NT2/D1 (cell line): ENCODE measurements around the gene MKLN1.

Experiments
- SUZ12 ChIP-seq: IDR thresholded peaks from 2 replicates; pipeline ENCODE4 v1.6.1; 2011; ENCODE audit not compliant: insufficient read length, insufficient read depth; ENCODE audit errors: extremely low read depth
- YY1 ChIP-seq: IDR thresholded peaks from 2 replicates; pipeline ENCODE4 v1.6.1; 2011; ENCODE audit not compliant: insufficient read length, insufficient read depth
- ZNF274 ChIP-seq: IDR thresholded peaks from 2 replicates; pipeline ENCODE4 v1.6.1; 2011; ENCODE audit warnings: mild to moderate bottlenecking, low read depth, low read length

DNA sequence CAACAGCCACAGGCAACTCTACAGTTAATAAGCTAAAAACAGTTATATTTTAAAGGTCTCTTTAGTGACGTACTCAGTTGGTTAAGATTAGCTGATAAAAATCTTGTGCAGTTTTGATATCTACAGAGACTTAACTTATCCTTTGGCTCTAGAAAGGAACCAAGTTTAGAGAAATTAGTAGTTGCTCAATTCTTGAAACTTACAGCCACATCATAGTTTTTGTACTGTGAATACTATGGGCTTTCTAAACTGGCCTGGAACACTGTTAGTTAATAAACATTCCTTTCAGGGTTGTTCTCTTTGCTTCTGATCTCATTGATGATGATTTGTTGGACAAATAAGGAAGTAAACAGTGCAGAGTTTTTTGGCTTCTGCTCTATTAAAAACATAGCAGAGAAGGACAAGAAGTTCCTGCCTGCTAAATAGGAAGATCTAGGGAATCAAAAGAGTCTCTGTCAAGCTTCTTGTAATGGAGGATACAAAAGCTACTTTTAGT lies 73.1 kb downstream of the MKLN1 start:
- TF ChIP-seq ZNF274 (no peak), SUZ12 (no peak), YY1 (no peak)
